Measurements from ENCODE around the gene NDN.

NDN gene

DNA sequence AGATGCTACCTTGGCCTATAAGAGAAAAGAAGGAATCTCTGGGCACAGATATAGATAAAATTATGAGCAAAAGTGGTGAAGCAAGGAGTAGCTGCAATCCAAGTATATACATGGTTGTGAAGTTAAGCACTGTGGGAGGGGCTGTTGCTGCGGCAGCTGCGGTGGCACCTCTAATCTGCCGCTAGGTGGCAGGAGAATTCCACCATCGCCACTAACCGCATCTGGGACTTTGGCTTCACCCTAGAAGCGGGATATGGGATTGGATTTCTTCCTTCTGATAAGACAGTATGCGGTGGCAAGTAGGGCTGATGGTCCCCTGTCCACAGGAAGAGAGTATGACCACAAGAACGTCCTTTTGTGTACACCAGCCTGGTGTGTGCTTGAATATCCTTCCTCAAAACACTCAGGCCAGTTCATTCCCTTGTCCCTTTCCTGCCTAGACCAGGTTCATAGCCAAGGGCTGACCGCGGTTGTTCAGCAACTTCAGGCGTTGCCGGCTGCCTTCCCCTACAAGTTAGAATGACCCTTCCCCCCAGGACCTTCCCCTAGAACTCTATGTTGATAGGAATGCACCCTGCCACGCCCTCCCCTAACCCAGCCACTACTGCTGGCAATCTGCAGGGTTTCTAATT, 44.6 kb downstream of the NDN start:
- no peak for DNase-seq (ENCODE audit: low read depth in 2 of 2)

Data from stimulated activated CD8-positive, alpha-beta memory T cell treated with anti-CD3 and anti-CD28 coated beads, Interleukin-15, amount 100 ng/mL, for 4 hours (primary cell).